ENCODE data around the gene MGP.

- TF ChIP-seq, protein P1, sequence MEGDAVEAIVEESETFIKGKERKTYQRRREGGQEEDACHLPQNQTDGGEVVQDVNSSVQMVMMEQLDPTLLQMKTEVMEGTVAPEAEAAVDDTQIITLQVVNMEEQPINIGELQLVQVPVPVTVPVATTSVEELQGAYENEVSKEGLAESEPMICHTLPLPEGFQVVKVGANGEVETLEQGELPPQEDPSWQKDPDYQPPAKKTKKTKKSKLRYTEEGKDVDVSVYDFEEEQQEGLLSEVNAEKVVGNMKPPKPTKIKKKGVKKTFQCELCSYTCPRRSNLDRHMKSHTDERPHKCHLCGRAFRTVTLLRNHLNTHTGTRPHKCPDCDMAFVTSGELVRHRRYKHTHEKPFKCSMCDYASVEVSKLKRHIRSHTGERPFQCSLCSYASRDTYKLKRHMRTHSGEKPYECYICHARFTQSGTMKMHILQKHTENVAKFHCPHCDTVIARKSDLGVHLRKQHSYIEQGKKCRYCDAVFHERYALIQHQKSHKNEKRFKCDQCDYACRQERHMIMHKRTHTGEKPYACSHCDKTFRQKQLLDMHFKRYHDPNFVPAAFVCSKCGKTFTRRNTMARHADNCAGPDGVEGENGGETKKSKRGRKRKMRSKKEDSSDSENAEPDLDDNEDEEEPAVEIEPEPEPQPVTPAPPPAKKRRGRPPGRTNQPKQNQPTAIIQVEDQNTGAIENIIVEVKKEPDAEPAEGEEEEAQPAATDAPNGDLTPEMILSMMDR (conservative IDR thresholded peaks at IDR 0.05): no peak
- no peak for TF ChIP-seq ZFX (IDR thresholded peaks at IDR 0.05)
Measured at GRCh38 chr12:14928931-14929330, 43.3 kb upstream of the MGP start.

All from C4-2B (cell line).